ENCODE measurements around the gene GPR158. TPM values are rescaled to one million over a fixed set of nuclear protein-coding genes. Genes with fewer than 3 reads are reported as not detected.
"Not testable (repeated sequence)": the region's sequence is repeated elsewhere in the genome, so short reads cannot be mapped to it uniquely, and the experiment has no call there.

Gene GPR158
- total RNA-seq, 2 donors from 2014 or later: not detected

DNA sequence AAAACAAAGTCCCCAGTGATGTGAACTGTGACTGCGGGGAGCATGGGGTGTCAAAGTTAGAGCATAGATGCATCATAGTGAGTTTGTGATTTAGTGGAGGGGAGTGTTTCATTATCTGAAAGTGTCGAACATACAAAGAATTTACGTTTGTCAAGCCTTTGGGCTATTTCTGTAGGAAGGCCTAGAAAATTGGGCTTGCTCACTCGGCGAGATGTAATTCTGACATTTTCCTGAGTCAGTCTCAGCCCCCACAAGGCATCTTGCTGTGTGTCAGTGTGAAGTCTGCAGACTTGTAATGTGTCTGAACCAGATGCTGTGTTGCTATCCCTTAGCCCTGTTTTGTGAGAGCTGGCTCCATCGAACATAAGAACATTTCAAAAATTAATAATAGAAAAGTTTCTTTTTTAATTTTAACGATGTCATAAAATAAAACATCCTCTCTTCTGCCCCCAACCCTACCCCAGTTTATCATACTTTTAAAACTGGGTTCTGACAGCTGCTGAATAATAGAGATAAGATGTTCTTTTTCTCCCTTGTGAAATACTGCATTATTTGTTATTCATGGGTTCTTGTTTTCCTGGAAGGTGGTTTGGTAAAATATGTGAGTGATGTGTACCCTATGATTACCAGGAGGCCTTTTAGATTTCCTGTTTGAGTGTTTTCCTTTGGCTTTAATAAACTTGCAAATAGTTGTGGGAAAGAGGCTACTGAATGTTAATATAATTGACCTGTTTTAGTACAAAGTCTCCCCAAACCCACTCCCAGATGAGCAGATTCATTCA, 207.4 kb downstream of the GPR158 start:
- H3K27ac ChIP-seq: no peak overlapping the region
- DNase-seq (ENCODE audit: low spot score): no peak
- peaks cover 0 to 18% of the 10 kb centered on the region in 2 donors for H3K9me3 ChIP-seq
- H3K4me3 ChIP-seq: no peak overlapping the region
- no peaks in the 10 kb centered on the region for H3K4me1 ChIP-seq
- no peaks in the 10 kb centered on the region for H3K27me3 ChIP-seq
- H3K36me3 ChIP-seq: no peaks in the 10 kb centered on the region
- TF ChIP-seq, protein P1, sequence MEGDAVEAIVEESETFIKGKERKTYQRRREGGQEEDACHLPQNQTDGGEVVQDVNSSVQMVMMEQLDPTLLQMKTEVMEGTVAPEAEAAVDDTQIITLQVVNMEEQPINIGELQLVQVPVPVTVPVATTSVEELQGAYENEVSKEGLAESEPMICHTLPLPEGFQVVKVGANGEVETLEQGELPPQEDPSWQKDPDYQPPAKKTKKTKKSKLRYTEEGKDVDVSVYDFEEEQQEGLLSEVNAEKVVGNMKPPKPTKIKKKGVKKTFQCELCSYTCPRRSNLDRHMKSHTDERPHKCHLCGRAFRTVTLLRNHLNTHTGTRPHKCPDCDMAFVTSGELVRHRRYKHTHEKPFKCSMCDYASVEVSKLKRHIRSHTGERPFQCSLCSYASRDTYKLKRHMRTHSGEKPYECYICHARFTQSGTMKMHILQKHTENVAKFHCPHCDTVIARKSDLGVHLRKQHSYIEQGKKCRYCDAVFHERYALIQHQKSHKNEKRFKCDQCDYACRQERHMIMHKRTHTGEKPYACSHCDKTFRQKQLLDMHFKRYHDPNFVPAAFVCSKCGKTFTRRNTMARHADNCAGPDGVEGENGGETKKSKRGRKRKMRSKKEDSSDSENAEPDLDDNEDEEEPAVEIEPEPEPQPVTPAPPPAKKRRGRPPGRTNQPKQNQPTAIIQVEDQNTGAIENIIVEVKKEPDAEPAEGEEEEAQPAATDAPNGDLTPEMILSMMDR (IDR thresholded peaks at IDR 0.05): no peak

- H3K27me3 ChIP-seq; DNase-seq (ENCODE audit: low spot score); H3K36me3 ChIP-seq; H3K4me3 ChIP-seq; H3K27ac ChIP-seq; H3K4me1 ChIP-seq: not testable (repeated sequence)
- H3K9me3 ChIP-seq: peaks cover 0 to 15% of the 10 kb centered on the region in 2 donors
Observed at GRCh38 chr10:25382901-25383300, 208.1 kb downstream of the GPR158 start.

DNA sequence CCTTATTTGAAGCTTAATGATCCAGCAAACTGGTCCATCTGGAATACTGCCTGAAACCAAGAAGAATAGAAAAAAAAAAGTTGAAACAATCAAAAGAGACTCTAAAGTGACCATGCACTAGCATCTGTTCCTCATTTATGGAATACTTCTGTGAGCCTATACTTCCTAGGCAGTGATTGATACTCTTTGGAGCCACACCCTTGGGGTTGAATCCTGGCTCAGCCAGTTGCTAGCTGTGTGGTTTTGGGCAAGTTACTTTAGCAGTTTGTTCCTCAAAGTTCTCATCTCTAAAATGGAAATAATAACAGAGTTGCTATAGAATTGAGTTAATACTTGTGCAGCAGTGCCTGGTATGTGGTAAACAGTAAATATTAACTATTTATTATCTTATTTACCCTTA, 208.9 kb downstream of the GPR158 start:
- TF ChIP-seq, protein P1 (IDR thresholded peaks at IDR 0.05): no peak
- no peaks in the 10 kb centered on the region for H3K4me1 ChIP-seq
- H3K4me3 ChIP-seq: no peak overlapping the region
- no peak overlapping the region for H3K27ac ChIP-seq
- H3K27me3 ChIP-seq: no peaks in the 10 kb centered on the region
- no peaks in the 10 kb centered on the region for H3K36me3 ChIP-seq
- peaks cover 0 to 15% of the 10 kb centered on the region in 2 donors for H3K9me3 ChIP-seq
- no peak for DNase-seq (ENCODE audit: low spot score)

- TF ChIP-seq, protein P1 (IDR thresholded peaks at IDR 0.05): no peak
- no peaks in the 10 kb centered on the region for H3K4me1 ChIP-seq
- H3K27me3 ChIP-seq: no peaks in the 10 kb centered on the region
- peaks cover 0 to 15% of the 10 kb centered on the region in 2 donors for H3K9me3 ChIP-seq
- H3K27ac ChIP-seq: no peak overlapping the region
- no peaks in the 10 kb centered on the region for H3K36me3 ChIP-seq
- H3K4me3 ChIP-seq: no peak overlapping the region
- DNase-seq (ENCODE audit: low spot score): no peak
Observed at GRCh38 chr10:25384618-25385017, 209.8 kb downstream of the GPR158 start.

DNA sequence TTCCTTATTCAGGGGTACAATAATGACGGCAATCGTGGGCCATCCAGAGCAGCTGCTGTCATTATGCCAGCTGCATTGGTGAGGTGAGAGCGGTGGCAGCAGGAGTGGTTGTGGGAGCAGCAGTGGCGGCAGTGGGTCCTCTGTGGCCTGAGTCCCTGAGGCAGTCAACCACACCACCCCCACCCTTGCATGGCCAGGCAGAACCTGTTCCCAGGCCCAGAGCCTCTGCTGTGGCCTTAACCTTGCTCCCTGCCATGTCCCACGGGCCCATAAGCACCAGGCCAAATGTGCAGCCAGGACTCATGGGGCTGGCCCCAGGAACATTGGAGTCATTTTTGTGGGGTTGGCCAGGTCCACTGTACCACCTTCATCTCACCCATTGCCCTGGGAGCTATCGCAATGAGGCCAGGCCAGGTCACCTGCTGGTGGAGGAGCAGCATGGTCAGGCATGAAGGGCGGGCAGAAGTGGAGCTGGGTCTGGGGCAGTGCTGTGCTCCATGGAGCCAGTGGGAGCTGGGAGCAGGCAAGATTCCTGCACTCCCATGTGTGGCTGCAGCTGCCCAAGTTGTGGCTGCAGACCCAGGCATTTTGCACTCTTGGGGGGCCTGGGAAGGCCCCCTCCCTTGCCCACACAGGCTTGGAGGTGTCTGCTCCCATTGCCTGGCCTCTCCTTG, 213.5 kb downstream of the GPR158 start:
- no peaks in the 10 kb centered on the region for H3K4me1 ChIP-seq
- H3K27me3 ChIP-seq: no peaks in the 10 kb centered on the region
- TF ChIP-seq, protein P1 (IDR thresholded peaks at IDR 0.05): no peak
- peaks cover 0 to 15% of the 10 kb centered on the region in 2 donors for H3K9me3 ChIP-seq
- H3K27ac ChIP-seq: no peak overlapping the region
- no peak overlapping the region for H3K4me3 ChIP-seq
- DNase-seq (ENCODE audit: low spot score): no peak
- no peaks in the 10 kb centered on the region for H3K36me3 ChIP-seq

DNA sequence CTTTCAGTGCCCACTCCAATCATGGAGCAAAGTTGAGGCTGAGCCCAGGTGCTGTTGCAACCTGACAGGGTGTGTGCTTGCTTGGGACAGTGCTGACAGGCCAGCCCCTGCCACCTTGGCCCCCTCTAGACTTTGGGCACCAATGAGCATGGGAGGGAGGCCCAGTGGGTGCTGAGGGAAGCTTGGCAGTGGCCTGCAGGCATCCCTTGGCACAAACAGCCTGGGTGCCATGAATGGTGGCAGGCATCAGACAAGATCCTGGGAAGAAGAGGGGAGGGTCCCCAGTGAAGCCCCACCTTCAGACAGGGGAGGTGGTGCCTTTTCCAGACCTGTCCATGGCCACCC, 214.0 kb downstream of the GPR158 start:
- no peak for DNase-seq (ENCODE audit: low spot score)
- Histone ChIP-seq H3K4me1 (no peaks in the 10 kb centered on the region), H3K36me3 (no peaks in the 10 kb centered on the region), H3K27ac (no peak overlapping the region), H3K27me3 (no peaks in the 10 kb centered on the region), H3K4me3 (no peak overlapping the region), H3K9me3 (peaks cover 0 to 15% of the 10 kb centered on the region in 2 donors)
- TF ChIP-seq, protein P1 (IDR thresholded peaks at IDR 0.05): no peak

Data from right atrium auricular region (tissue), 2 donors.